Small intestine (tissue), 7 donors: ENCODE results near the gene IL17B. TPM values are rescaled to one million over a fixed set of nuclear protein-coding genes. Genes with fewer than 3 reads are reported as not detected.

Experiments
- DNase-seq, 2 donors: peaks; one replicate each; pipeline versions ENCODE4 v3.0.0 to v3.0.0-alpha.2; 2013
- FAIRE-seq: peaks from 2 replicates; lab custom pipeline; 2012; peaks lifted over from hg19 to GRCh38; lab: Jason Lieb, UNC
- H3K27ac ChIP-seq, 3 donors: one replicate each; pipeline ENCODE4 v1.5.1; 2013; ENCODE audit warnings: low read length in 2 of 3, mild to moderate bottlenecking in 2 of 3, control low read depth in 1 of 3, inconsistent platforms in 1 of 3, low read depth in 1 of 3, moderate library complexity in 1 of 3
- H3K27me3 ChIP-seq, 3 donors: one replicate each; pipeline ENCODE4 v1.6.1; 2013; ENCODE audit warnings: low read length in 3 of 3, inconsistent platforms in 1 of 3; ENCODE audit not compliant: control insufficient read depth in 3 of 3, insufficient read depth in 3 of 3
- H3K36me3 ChIP-seq, 3 donors: one replicate each; pipeline ENCODE4 v1.6.1; 2013; ENCODE audit warnings: low read length in 3 of 3, inconsistent platforms in 1 of 3, low read depth in 1 of 3, mild to moderate bottlenecking in 1 of 3, moderate library complexity in 1 of 3; ENCODE audit not compliant: control insufficient read depth in 3 of 3, insufficient read depth in 2 of 3
- H3K4me1 ChIP-seq, 3 donors: one replicate each; pipeline ENCODE4 v1.6.1; 2013; ENCODE audit warnings: low read length in 2 of 3, inconsistent platforms in 1 of 3, low read depth in 1 of 3, mild to moderate bottlenecking in 1 of 3, moderate library complexity in 1 of 3; ENCODE audit not compliant: control insufficient read depth in 3 of 3, insufficient read depth in 2 of 3
- H3K4me3 ChIP-seq, 3 donors: one replicate each; pipeline ENCODE4 v1.5.1; 2013; ENCODE audit warnings: low read length in 3 of 3, control low read depth in 1 of 3, inconsistent platforms in 1 of 3, low read depth in 1 of 3, mild to moderate bottlenecking in 1 of 3, moderate library complexity in 1 of 3
- H3K9me3 ChIP-seq, 2 donors: one replicate each; pipeline ENCODE4 v1.6.1; 2013; ENCODE audit warnings: low read depth in 1 of 2, low read length in 1 of 2; ENCODE audit not compliant: control insufficient read depth in 2 of 2, insufficient read depth in 1 of 2
- WGBS, 3 donors: extraction: QIAGEN DNeasy Blood & Tissue Kit; methylation state at CpG; one replicate each; pipeline ENCODE4 v1.1.7; 2013; 5-methylcytosine and 5-hydroxymethylcytosine counted together
- polyA plus RNA-seq, 4 donors: library from polyadenylated mRNA; stranded (reverse) in 3 of 4; unstranded in 1 of 4; fragments of 200-250 nt in 3 of 4; fragments of 120-200 nt in 1 of 4; gene quantifications; one replicate each; pipeline versions ENCODE4 v1.2.1 to v1.2.3, GENCODE V29; 2013
- donor health status: healthy with polysubstance abuse.
- donor health status: control.
- donor health status: control.
- donor health status: Bipolar disorder and iron deficiency.
- donor health status: healthy.

Gene IL17B
- polyA plus RNA-seq, 4 donors: 0.98 to 2.1 TPM; not detected in 2

DNA sequence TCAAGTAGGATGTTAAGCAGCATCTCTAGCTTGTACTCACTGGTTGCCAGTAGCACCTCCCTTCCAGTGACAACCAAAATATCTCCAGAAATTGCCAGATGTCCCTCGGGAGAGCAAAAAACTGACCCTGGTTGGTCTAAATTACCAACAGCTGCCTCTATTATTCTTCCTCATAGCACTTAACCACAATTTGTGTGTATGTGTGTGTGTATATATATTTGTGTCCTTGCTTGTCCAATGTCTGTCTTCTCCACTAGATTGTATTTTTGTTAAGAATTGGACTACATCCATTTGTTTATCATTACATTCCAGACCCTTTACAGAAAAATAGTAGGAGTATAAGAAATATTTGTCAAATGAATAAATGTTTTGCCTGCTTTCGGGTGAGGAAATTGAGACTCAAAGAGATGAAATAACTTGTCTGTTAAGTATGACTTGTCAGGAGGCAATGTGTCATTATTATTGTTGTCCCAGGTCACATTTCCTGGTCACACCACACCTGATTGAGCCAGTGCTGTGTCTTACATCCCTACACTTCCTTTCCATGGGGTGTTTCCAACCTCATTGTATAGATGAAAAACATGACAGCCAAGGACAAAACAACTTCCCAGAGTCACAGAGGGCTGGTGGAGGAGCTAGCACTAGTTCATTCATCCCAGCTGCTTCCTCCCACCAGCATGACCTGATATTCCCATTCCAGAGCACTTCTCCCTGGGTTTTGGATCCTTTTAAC is 45.2 kb downstream of the IL17B start:
- Histone ChIP-seq H3K4me1 (no peaks in the 10 kb centered on the region), H3K27me3 (no peaks in the 10 kb centered on the region), H3K36me3 (peaks cover 0 to 14% (median 0%) of the 10 kb centered on the region in 3 donors), H3K9me3 (no peaks in the 10 kb centered on the region), H3K4me3 (no peak overlapping the region), H3K27ac (peak overlapping the region in 1 of 3 donors; percentile 25)
- DNase-seq: no peak
- no peak for FAIRE-seq
- 64 to 94% (median 88%) methylated on average over 2 of the region's 2 CpGs for WGBS, 3 donors

DNA sequence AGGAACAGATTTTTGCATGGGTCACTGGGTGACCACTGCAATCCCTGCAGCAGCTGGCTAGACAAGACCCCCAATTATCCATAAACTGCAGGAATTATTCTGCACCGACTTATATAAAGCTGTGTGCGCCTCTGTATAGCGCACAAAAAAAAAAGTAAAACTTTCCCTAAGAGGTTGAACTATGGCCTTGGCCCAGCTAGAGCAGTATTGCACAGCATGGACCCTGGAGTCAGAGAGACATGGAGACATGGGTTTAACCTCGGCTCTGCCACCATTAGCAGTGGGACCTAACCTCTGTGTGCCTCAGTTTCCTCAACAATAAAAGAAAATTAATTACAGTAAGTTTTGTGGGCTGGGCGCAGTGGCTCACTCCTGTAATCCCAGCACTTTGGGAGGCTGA is 50.9 kb downstream of the IL17B start:
- FAIRE-seq: no peak
- Histone ChIP-seq H3K4me3 (no peak overlapping the region), H3K36me3 (peaks cover 0 to 12% (median 0%) of the 10 kb centered on the region in 3 donors), H3K4me1 (peaks cover 0 to 30% (median under 1%) of the 10 kb centered on the region in 3 donors), H3K9me3 (no peaks in the 10 kb centered on the region), H3K27me3 (no peaks in the 10 kb centered on the region), H3K27ac (no peak overlapping the region)
- 87 to 93% (median 89%) methylated on average over 5 of the region's 5 CpGs for WGBS, 3 donors
- no peak for DNase-seq

DNA sequence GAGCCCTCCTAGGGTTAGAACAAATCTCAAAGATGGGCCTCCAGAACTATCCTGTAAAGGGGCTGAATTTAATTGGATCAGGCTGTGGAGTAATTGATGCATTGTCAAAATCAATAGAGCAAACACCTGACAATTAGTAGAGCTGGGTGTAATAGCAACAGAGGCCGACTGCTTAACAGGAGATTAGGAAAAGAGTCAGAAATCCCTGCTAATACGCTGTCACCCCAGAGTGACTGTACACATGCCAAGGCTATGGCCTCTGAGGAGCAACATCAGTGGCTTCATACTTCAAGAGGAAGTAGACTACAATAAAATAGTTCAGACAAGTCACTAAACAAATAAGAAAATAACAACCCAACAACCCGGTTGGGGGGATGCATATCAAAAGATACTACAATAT is 52.5 kb downstream of the IL17B start:
- Histone ChIP-seq H3K9me3 (no peaks in the 10 kb centered on the region), H3K4me3 (no peak overlapping the region), H3K27ac (no peak overlapping the region), H3K4me1 (peaks cover 2 to 45% (median 6%) of the 10 kb centered on the region in 3 donors), H3K36me3 (peaks cover 0 to 4% (median 0%) of the 10 kb centered on the region in 3 donors), H3K27me3 (no peaks in the 10 kb centered on the region)
- DNase-seq: peak in 1 of 2 donors; percentile 26
- FAIRE-seq: no peak
- 34 to 69% (median 61%) methylated on average over 3 of the region's 3 CpGs for WGBS, 3 donors

DNA sequence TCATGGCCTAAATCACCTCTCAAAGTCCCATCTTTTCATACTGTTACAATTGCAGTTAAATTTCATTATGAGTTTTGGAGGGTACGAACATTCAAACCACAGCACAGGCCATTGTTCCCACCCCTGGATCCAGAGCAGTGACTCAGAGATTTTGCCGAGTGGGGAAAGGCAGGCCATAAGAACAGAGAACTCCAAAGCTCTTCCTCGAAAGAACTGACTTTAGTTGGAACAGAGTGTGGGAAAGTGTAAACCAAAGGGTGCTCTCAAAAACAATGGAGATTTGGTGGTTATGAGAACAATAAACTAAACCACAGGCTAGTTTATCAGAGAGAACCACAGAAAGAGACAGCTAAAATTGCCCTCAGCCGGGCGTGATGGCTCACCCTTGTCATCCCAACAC is 53.2 kb downstream of the IL17B start:
- peaks cover 0 to 4% (median 0%) of the 10 kb centered on the region in 3 donors for H3K36me3 ChIP-seq
- no peaks in the 10 kb centered on the region for H3K9me3 ChIP-seq
- H3K4me3 ChIP-seq: no peak overlapping the region
- DNase-seq: no peak
- H3K27ac ChIP-seq: no peak overlapping the region
- peaks cover 2 to 51% (median 6%) of the 10 kb centered on the region in 3 donors for H3K4me1 ChIP-seq
- no peaks in the 10 kb centered on the region for H3K27me3 ChIP-seq
- WGBS, 3 donors: 87 to 97% (median 94%) methylated on average over 5 of the region's 5 CpGs
- FAIRE-seq: no peak

DNA sequence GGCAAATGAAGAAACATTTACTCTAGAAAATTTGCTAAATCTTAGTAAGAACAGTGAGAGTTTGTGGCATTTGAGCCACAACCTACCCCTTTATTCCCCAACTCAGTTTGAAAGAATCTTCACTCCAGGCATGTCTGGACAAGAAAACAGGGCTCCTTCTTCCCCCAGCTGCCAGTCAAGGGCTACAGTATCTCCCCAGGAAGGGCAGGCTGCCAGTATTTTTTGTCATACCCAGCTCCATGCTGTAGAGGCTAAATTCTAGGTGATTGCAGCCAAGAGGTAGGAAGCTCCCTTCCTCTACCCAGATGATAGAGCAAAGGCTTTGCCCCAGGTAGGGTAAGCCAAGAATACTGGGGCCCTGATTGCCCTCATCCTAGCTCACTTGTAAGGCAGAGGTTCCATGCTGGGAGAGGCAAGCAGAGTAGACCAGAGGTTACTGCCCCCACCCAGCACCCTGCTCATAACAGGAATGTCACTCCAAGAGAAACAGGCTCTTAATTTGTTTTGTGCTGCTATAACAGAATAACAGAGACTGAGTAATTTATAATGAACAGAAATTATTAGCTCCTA is 53.8 kb downstream of the IL17B start:
- peaks cover 0 to 4% (median 0%) of the 10 kb centered on the region in 3 donors for H3K36me3 ChIP-seq
- no peak for FAIRE-seq
- H3K9me3 ChIP-seq: no peaks in the 10 kb centered on the region
- H3K27me3 ChIP-seq: no peaks in the 10 kb centered on the region
- no peak overlapping the region for H3K4me3 ChIP-seq
- H3K4me1 ChIP-seq: peaks cover 2 to 56% (median 6%) of the 10 kb centered on the region in 3 donors
- DNase-seq: no peak
- H3K27ac ChIP-seq: peak overlapping the region in 1 of 3 donors; percentile 96

DNA sequence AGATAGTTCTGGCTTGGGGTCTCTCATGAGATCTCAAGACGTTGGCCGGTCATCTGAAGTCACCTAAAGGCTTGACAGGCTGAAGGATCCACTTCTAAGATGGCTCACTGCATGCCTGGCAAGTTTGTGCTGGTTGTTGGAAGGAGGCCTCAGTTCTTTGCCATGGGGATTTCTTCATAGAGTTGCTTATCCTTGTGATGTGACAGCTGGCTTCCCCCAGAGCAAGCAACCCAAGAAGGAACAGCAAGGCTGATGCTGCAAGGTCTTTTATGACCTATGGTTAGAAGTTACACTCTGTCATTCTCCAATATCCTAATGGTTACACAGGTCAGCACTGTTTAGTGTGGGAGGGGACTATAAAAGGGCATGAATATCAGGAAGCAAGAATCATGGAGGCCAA is 54.5 kb downstream of the IL17B start:
- DNase-seq: peak in 1 of 2 donors; percentile 51
- Histone ChIP-seq H3K9me3 (no peaks in the 10 kb centered on the region), H3K4me1 (peaks cover 2 to 62% (median 6%) of the 10 kb centered on the region in 3 donors), H3K27me3 (no peaks in the 10 kb centered on the region), H3K36me3 (peaks cover 0 to 8% (median 0%) of the 10 kb centered on the region in 3 donors), H3K27ac (peak overlapping the region in 1 of 3 donors; percentile 96), H3K4me3 (no peak overlapping the region)
- WGBS, 3 donors: 90 to 97% (median 92%) methylated on average over 2 of the region's 2 CpGs
- no peak for FAIRE-seq

Other genes with a start within 250 kb of the IL17B start
- gene ABLIM3, start 237.8 kb downstream of the IL17B start, polyA plus RNA-seq: 10 to 100 TPM in 1 of 4 donors, 1 to 10 TPM in 2, under 1 TPM in 1; 0.89 to 10.0 (median 5.3) TPM
- gene AFAP1L1, start 107.4 kb downstream of the IL17B start, polyA plus RNA-seq: 1 to 10 TPM in 3 of 4 donors, not detected in 1; 1.6 to 8.5 (median 6.4) TPM
- gene GRPEL2, start 33.8 kb downstream of the IL17B start, polyA plus RNA-seq: 10 to 100 TPM in 2 of 4 donors, 1 to 10 TPM in 2; 2.9 to 16.3 (median 8.7) TPM
- 10 to 100 TPM in 1 of 4 donors, 1 to 10 TPM in 3; 1.3 to 53.2 (median 4.5) TPM for gene PCYOX1L, start 21.2 kb downstream of the IL17B start, polyA plus RNA-seq
- 100 to 1,000 TPM in 2 of 4 donors, 10 to 100 TPM in 2; 58.6 to 118 (median 84.5) TPM for gene CSNK1A1, start 172.1 kb upstream of the IL17B start, polyA plus RNA-seq
- 1 to 10 TPM; 2.8 to 8.7 (median 4.0) TPM for gene ARHGEF37, start 202.2 kb upstream of the IL17B start, polyA plus RNA-seq